Measurements from ENCODE around the gene GRID1. TPM values are rescaled to one million over a fixed set of nuclear protein-coding genes. Genes with fewer than 3 reads are reported as not detected.

The GRID1 gene
- total RNA-seq, 2 donors from 2014 or later, result 0.27 to 0.85 TPM

GRCh38 chr10:86331861-86332260 is 34.7 kb downstream of the GRID1 start:
- H3K4me1 ChIP-seq (ENCODE audit: control insufficient read depth in 1 of 2, low read depth in 2 of 2), result no peaks in the 10 kb centered on the region
- no peak overlapping the region for H3K4me3 ChIP-seq
- DNase-seq (ENCODE audit: low spot score) (no peak), ATAC-seq (ENCODE audit: insufficient number of reproducible peaks, low FRiP score, low read depth) (no peak)
- H3K36me3 ChIP-seq, result no peaks in the 10 kb centered on the region
- H3K27me3 ChIP-seq (replicated peaks; ENCODE audit: insufficient read depth), result no peaks in the 10 kb centered on the region
- no peaks in the 10 kb centered on the region for H3K9me3 ChIP-seq
- no peak for TF ChIP-seq CTCF (IDR thresholded peaks at IDR 0.05)
- H3K27ac ChIP-seq, result no peak overlapping the region

DNA sequence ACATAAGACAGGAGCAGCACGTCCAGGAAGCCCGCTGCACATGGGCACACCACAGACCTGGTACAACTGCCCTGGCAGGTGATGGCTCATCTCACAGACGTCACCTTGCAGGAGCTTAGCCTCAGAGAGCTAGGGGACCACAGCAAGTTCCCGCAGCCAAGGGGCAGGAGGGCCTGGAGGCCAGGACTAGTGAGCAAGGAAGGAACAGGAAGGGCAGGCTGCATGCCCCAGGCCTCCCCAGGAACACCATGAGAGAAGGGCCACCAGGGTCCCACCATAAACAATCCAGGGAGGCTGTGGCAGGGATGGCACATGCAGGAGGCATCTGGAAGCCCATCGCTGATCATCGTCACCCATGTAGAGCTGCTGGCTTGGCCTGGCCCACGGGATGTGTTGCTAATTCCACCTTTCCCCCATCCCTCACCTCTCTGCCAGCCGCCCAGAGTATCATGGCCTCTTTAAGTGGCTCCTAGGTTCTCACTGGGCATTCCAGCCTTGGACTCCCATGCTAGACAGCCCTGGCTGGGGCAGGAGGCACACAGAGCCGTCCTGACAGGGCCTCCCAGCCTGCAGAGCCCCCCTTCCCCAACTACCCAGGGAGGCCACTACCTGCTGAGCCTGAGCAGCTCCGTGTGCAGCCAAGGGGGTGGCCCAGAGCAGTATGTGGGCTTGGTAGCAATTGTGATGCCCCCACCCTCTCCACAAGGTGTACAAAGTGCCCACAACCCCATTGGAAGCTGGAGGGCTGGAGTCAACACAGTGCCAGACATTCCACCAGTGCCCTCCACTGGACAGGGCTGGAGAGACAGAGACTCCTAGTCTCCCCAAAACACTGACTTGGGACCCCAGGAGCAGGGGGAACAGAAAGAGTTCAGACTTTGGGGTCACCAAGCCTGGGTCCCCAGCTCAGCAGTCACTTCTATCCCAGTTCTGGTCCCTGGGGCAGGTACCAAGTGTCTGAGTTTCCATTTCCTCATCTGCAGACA is 35.5 kb downstream of the GRID1 start:
- H3K4me1 ChIP-seq (ENCODE audit: control insufficient read depth in 1 of 2, low read depth in 2 of 2), result no peaks in the 10 kb centered on the region
- TF ChIP-seq CTCF (IDR thresholded peaks at IDR 0.05), result no peak
- H3K4me3 ChIP-seq, result no peak overlapping the region
- no peaks in the 10 kb centered on the region for H3K36me3 ChIP-seq
- no peaks in the 10 kb centered on the region for H3K9me3 ChIP-seq
- no peak for DNase-seq (ENCODE audit: low spot score)
- ATAC-seq (ENCODE audit: insufficient number of reproducible peaks, low FRiP score, low read depth), result no peak
- H3K27ac ChIP-seq, result no peak overlapping the region
- H3K27me3 ChIP-seq (replicated peaks; ENCODE audit: insufficient read depth), result no peaks in the 10 kb centered on the region

GRCh38 chr10:86329896-86330680 is 36.5 kb downstream of the GRID1 start:
- TF ChIP-seq CTCF (IDR thresholded peaks at IDR 0.05), result no peak
- H3K27ac ChIP-seq, result no peak overlapping the region
- no peaks in the 10 kb centered on the region for H3K36me3 ChIP-seq
- H3K27me3 ChIP-seq (replicated peaks; ENCODE audit: insufficient read depth), result no peaks in the 10 kb centered on the region
- no peak overlapping the region for H3K4me3 ChIP-seq
- DNase-seq (ENCODE audit: low spot score), result no peak
- ATAC-seq (ENCODE audit: insufficient number of reproducible peaks, low FRiP score, low read depth), result no peak
- no peaks in the 10 kb centered on the region for H3K4me1 ChIP-seq (ENCODE audit: control insufficient read depth in 1 of 2, low read depth in 2 of 2)
- no peaks in the 10 kb centered on the region for H3K9me3 ChIP-seq

- DNase-seq (ENCODE audit: low spot score) (no peak), ATAC-seq (ENCODE audit: insufficient number of reproducible peaks, low FRiP score, low read depth) (no peak)
- Histone ChIP-seq H3K27ac (no peak overlapping the region), H3K36me3 (no peaks in the 10 kb centered on the region), H3K4me1 (ENCODE audit: control insufficient read depth in 1 of 2, low read depth in 2 of 2) (no peaks in the 10 kb centered on the region), H3K4me3 (no peak overlapping the region), H3K9me3 (no peaks in the 10 kb centered on the region), H3K27me3 (replicated peaks; ENCODE audit: insufficient read depth) (no peaks in the 10 kb centered on the region)
- TF ChIP-seq CTCF (IDR thresholded peaks at IDR 0.05), result no peak
Observed at GRCh38 chr10:86329093-86329710, 37.4 kb downstream of the GRID1 start.
